HEK293T (cell line): ENCODE results near the gene UBD.

Experiments
- CTCF ChIA-PET: fragments of 350-600 bp; formaldehyde crosslinking; extraction: SDS; loops from one replicate; lab custom pipeline; 2021; ENCODE audit warnings: antibody characterized with exemption, inconsistent platforms; lab: Yijun Ruan, JAX
- POLR2A ChIA-PET: fragments of 350-600 bp; formaldehyde crosslinking; extraction: SDS; loops from one replicate; lab custom pipeline; 2020; ENCODE audit warnings: antibody characterized with exemption, inconsistent platforms; lab: Yijun Ruan, JAX
- DNase-seq: peaks from one replicate; pipeline ENCODE4 v3.0.0; 2012; ENCODE audit warnings: mixed read lengths; ENCODE audit errors: extremely low spot score
- ARNT ChIP-seq: fragments of 450-650 bp; IDR thresholded peaks from 2 replicates; pipeline ENCODE4 v1.6.1; 2017; ENCODE audit warnings: mild to moderate bottlenecking
- BHLHE40 ChIP-seq: fragments of 450-650 bp; IDR thresholded peaks from 2 replicates; pipeline ENCODE4 v1.6.1; 2016; ENCODE audit warnings: mild to moderate bottlenecking, moderate library complexity, borderline replicate concordance
- CTBP1 ChIP-seq: fragments of 450-650 bp; IDR thresholded peaks from 2 replicates; pipeline ENCODE4 v1.6.1; 2016; ENCODE audit warnings: borderline replicate concordance
- ELF4 ChIP-seq: fragments of 450-650 bp; IDR thresholded peaks from 2 replicates; pipeline ENCODE4 v1.6.1; 2017; ENCODE audit warnings: antibody characterized with exemption
- FOXA1 ChIP-seq: fragments of 450-650 bp; IDR thresholded peaks from 2 replicates; pipeline ENCODE4 v1.6.1; 2016; ENCODE audit warnings: mild to moderate bottlenecking
- FOXK2 ChIP-seq: fragments of 450-650 bp; IDR thresholded peaks from 2 replicates; pipeline ENCODE4 v1.6.1; 2016; ENCODE audit warnings: mild to moderate bottlenecking
- FOXM1 ChIP-seq: fragments of 450-650 bp; IDR thresholded peaks from 2 replicates; pipeline ENCODE4 v1.6.1; 2017; ENCODE audit warnings: mild to moderate bottlenecking, borderline replicate concordance
- HDGF ChIP-seq: fragments of 450-650 bp; IDR thresholded peaks from 2 replicates; pipeline ENCODE4 v1.6.1; 2017; ENCODE audit warnings: antibody characterized with exemption, borderline replicate concordance
- L3MBTL2 ChIP-seq: fragments of 450-650 bp; conservative IDR thresholded peaks from 2 replicates; pipeline ENCODE4 v1.6.1; 2016; ENCODE audit warnings: mild to moderate bottlenecking
- LEF1 ChIP-seq: fragments of 450-650 bp; IDR thresholded peaks from 2 replicates; pipeline ENCODE4 v1.6.1; 2017; ENCODE audit warnings: mild to moderate bottlenecking, borderline replicate concordance
- NFRKB ChIP-seq: fragments of 450-650 bp; IDR thresholded peaks from 2 replicates; pipeline ENCODE4 v1.6.1; 2016; ENCODE audit warnings: mild to moderate bottlenecking, moderate library complexity
- PKNOX1 ChIP-seq: fragments of 450-650 bp; IDR thresholded peaks from 2 replicates; pipeline ENCODE4 v1.6.1; 2016
- SP1 ChIP-seq: fragments of 450-650 bp; IDR thresholded peaks from 2 replicates; pipeline ENCODE4 v1.6.1; 2017
- SUZ12 ChIP-seq: fragments of 450-650 bp; IDR thresholded peaks from 2 replicates; pipeline ENCODE4 v1.6.1; 2016; ENCODE audit warnings: mild to moderate bottlenecking
- TARDBP ChIP-seq: fragments of 450-650 bp; IDR thresholded peaks from 2 replicates; pipeline ENCODE4 v1.6.1; 2016
- ZNF384 ChIP-seq: fragments of 450-650 bp; IDR thresholded peaks from 2 replicates; pipeline ENCODE4 v1.6.1; 2016

UBD gene

GRCh38 chr6:29559524-29560287 lies at the start of gene UBD:
TSS of gene UBD (minus strand) at chr6:29559732. CDS start at chr6:29559701, 31 bp downstream.
- CTCF ChIA-PET = no interaction called here
- TF ChIP-seq TARDBP = no peak
- no peak for TF ChIP-seq FOXK2
- no peak for TF ChIP-seq CTBP1
- TF ChIP-seq ARNT = no peak
- no peak for TF ChIP-seq ELF4
- TF ChIP-seq L3MBTL2 = no peak
- TF ChIP-seq SUZ12 = no peak
- no peak for TF ChIP-seq PKNOX1
- no peak for TF ChIP-seq BHLHE40
- TF ChIP-seq NFRKB = no peak
- DNase-seq = no peak

GRCh38 chr6:29608131-29608530 lies 48.6 kb upstream of the UBD start:
- no peak for DNase-seq
- ChIA-PET CTCF (no interaction called here), POLR2A (no interaction called here)
- no peak for TF ChIP-seq BHLHE40
- TF ChIP-seq ZNF384 = no peak
- no peak for TF ChIP-seq LEF1
- no peak for TF ChIP-seq FOXA1
- TF ChIP-seq TARDBP = no peak
- no peak for TF ChIP-seq SUZ12
- TF ChIP-seq HDGF = no peak
- TF ChIP-seq PKNOX1 = no peak
- no peak for TF ChIP-seq FOXK2
- TF ChIP-seq SP1 = no peak
- no peak for TF ChIP-seq FOXM1
- no peak for TF ChIP-seq NFRKB
- no peak for TF ChIP-seq ARNT
- no peak for TF ChIP-seq ELF4
- no peak for TF ChIP-seq L3MBTL2

More at GRCh38 chr6:29559524-29560287, at the start of gene UBD:
- POLR2A ChIA-PET = no interaction called here

- CTCF ChIA-PET = interaction anchor here (1.1 kb wide), 1 partner anchor 8 kb away, joined by 3 read pairs; no protein-coding TSS in a partner anchor
- TF ChIP-seq BHLHE40 (no peak), FOXK2 (no peak), HDGF (no peak), NFRKB (no peak), L3MBTL2 (no peak), PKNOX1 (no peak), ELF4 (no peak), SP1 (no peak), FOXA1 (no peak), ZNF384 (no peak), CTBP1 (no peak), FOXM1 (no peak), TARDBP (no peak), ARNT (no peak), LEF1 (no peak)
- DNase-seq = no peak
- POLR2A ChIA-PET = no interaction called here
Observed at GRCh38 chr6:29603930-29604329, 44.4 kb upstream of the UBD start.

- ChIA-PET POLR2A (no interaction called here), CTCF (interaction anchor here (1.1 kb wide), 1 partner anchor 8 kb away, joined by 3 read pairs; no protein-coding TSS in a partner anchor)
- DNase-seq = no peak
- no peak for TF ChIP-seq HDGF
- TF ChIP-seq FOXK2 = no peak
- no peak for TF ChIP-seq BHLHE40
- TF ChIP-seq FOXA1 = no peak
- TF ChIP-seq NFRKB = no peak
- TF ChIP-seq PKNOX1 = no peak
- TF ChIP-seq SP1 = no peak
- no peak for TF ChIP-seq FOXM1
- no peak for TF ChIP-seq ARNT
- TF ChIP-seq SUZ12 = no peak
- no peak for TF ChIP-seq TARDBP
- TF ChIP-seq ELF4 = no peak
Observed at GRCh38 chr6:29603456-29603855, 43.9 kb upstream of the UBD start.

- DNase-seq = peak; percentile 48
- ChIA-PET POLR2A (no interaction called here), CTCF (interaction anchor here (1.1 kb wide), 1 partner anchor 9 kb away, joined by 3 read pairs; no protein-coding TSS in a partner anchor)
- no peak for TF ChIP-seq CTBP1
- TF ChIP-seq BHLHE40 = no peak
Observed at GRCh38 chr6:29602564-29603361, 43.2 kb upstream of the UBD start.
